WTC11 (cell line): Measurements from ENCODE around the gene AFF3. TPM values are rescaled to one million over a fixed set of nuclear protein-coding genes. Genes with fewer than 3 reads are reported as not detected.

Experiments used
- ATAC-seq: fragments of 200-7000 bp; cut with Tn5 transposase; 2 replicates; pipeline ENCODE4 v1.10.0; 2021; ENCODE audit warnings: mild to moderate bottlenecking, moderate library complexity
- CTCF ChIA-PET: fragments of 300-600 bp; sonication (Branson Sonifier 250); formaldehyde crosslinking; loops from one replicate; lab custom pipeline; 2021; ENCODE audit warnings: antibody characterized with exemption; lab: Charles Lee
- POLR2A ChIA-PET: fragments of 350-600 bp; sonication (Branson Sonifier 250); formaldehyde crosslinking; loops from one replicate; lab custom pipeline; 2021; ENCODE audit warnings: antibody characterized with exemption; lab: Charles Lee
- DNase-seq: peaks from one replicate; pipeline ENCODE4 v3.0.0; 2021; ENCODE audit warnings: low spot score
- H3K27ac Mint-ChIP-seq: 2 replicates; pipeline ENCODE4 v1.8.0; 2021; ENCODE audit warnings: mixed read lengths
- H3K27me3 Mint-ChIP-seq: 2 replicates; pipeline ENCODE4 v1.8.0; 2021; ENCODE audit warnings: low read depth, mild to moderate bottlenecking, moderate library complexity, mixed read lengths
- H3K36me3 Mint-ChIP-seq: 2 replicates; pipeline ENCODE4 v1.8.0; 2021; ENCODE audit warnings: mixed read lengths
- H3K4me1 Mint-ChIP-seq: 2 replicates; pipeline ENCODE4 v1.8.0; 2022; ENCODE audit warnings: mixed read lengths
- H3K4me3 Mint-ChIP-seq: 2 replicates; pipeline ENCODE4 v1.8.0; 2021; ENCODE audit warnings: mild to moderate bottlenecking, moderate library complexity, mixed read lengths
- H3K9me3 Mint-ChIP-seq: 2 replicates; pipeline ENCODE4 v1.8.0; 2021; ENCODE audit warnings: mixed read lengths
- CBFB ChIP-seq: sonication (generic); formaldehyde crosslinking; IDR thresholded peaks from 2 replicates; pipeline ENCODE4 v1.8.1; 2022; ENCODE audit warnings: mild to moderate bottlenecking, low read depth, missing genetic modification reagents
- ELF4 ChIP-seq: sonication (generic); formaldehyde crosslinking; IDR thresholded peaks from 2 replicates; pipeline ENCODE4 v1.8.1; 2022; ENCODE audit warnings: low read depth, mild to moderate bottlenecking, moderate library complexity, missing genetic modification reagents
- EMX1 ChIP-seq: fragments of 250-450 bp; sonication (Bioruptor Pico); IDR thresholded peaks from 2 replicates; pipeline ENCODE4 v1.8.0; 2021; ENCODE audit warnings: mild to moderate bottlenecking
- HMGA2 ChIP-seq: fragments of 250-450 bp; sonication (Bioruptor Pico); IDR thresholded peaks from 2 replicates; pipeline ENCODE4 v1.4.0; 2021; ENCODE audit warnings: mild to moderate bottlenecking, moderate library complexity
- IRF2 ChIP-seq: sonication (generic); formaldehyde crosslinking; IDR thresholded peaks from 2 replicates; pipeline ENCODE4 v1.8.0; 2022; ENCODE audit warnings: low read depth, missing genetic modification reagents, borderline replicate concordance
- JUN ChIP-seq: sonication (generic); formaldehyde crosslinking; IDR thresholded peaks from 2 replicates; pipeline ENCODE4 v1.8.0; 2023; ENCODE audit warnings: mild to moderate bottlenecking, missing genetic modification reagents
- NFYB ChIP-seq: sonication (generic); formaldehyde crosslinking; conservative IDR thresholded peaks from 2 replicates; pipeline ENCODE4 v1.8.0; 2022; ENCODE audit warnings: low read depth, missing genetic modification reagents
- RELA ChIP-seq: sonication (generic); formaldehyde crosslinking; IDR thresholded peaks from 2 replicates; pipeline ENCODE4 v1.8.1; 2022; ENCODE audit warnings: missing genetic modification reagents, mild to moderate bottlenecking, borderline replicate concordance
- SMAD4 ChIP-seq: sonication (generic); formaldehyde crosslinking; IDR thresholded peaks from 2 replicates; pipeline ENCODE4 v1.8.0; 2022; ENCODE audit warnings: mild to moderate bottlenecking, missing genetic modification reagents
- TCF7 ChIP-seq: sonication (generic); formaldehyde crosslinking; IDR thresholded peaks from 2 replicates; pipeline ENCODE4 v1.8.0; 2022; ENCODE audit warnings: mild to moderate bottlenecking, low read depth, missing genetic modification reagents, moderate library complexity
- TEAD4 ChIP-seq: sonication (generic); formaldehyde crosslinking; IDR thresholded peaks from 2 replicates; pipeline ENCODE4 v1.8.0; 2022; ENCODE audit warnings: mild to moderate bottlenecking, missing genetic modification reagents
- ZNF263 ChIP-seq: sonication (generic); formaldehyde crosslinking; IDR thresholded peaks from 2 replicates; pipeline ENCODE4 v1.8.1; 2022; ENCODE audit warnings: low read depth, mild to moderate bottlenecking, moderate library complexity, missing genetic modification reagents
- ZNF396 ChIP-seq: fragments of 250-450 bp; sonication (Bioruptor Pico); IDR thresholded peaks from 2 replicates; pipeline ENCODE4 v1.8.0; 2021; ENCODE audit warnings: mild to moderate bottlenecking, moderate library complexity, borderline replicate concordance
- ZNF416 ChIP-seq: fragments of 250-450 bp; sonication (Bioruptor Pico); IDR thresholded peaks from 2 replicates; pipeline ENCODE4 v1.9.0; 2021; ENCODE audit warnings: mild to moderate bottlenecking, inconsistent platforms
- ZNF671 ChIP-seq: fragments of 250-450 bp; sonication (Bioruptor Pico); IDR thresholded peaks from 2 replicates; pipeline ENCODE4 v1.8.0; 2021; ENCODE audit warnings: mild to moderate bottlenecking
- total RNA-seq: library from RNA; stranded (reverse); gene quantifications from 3 replicates; pipeline ENCODE4 v1.2.3, GENCODE V29; 2021
- TF ChIP-seq, protein P1 (sequence below): sonication (generic); formaldehyde crosslinking; IDR thresholded peaks from 2 replicates; pipeline ENCODE4 v1.8.1; 2023; ENCODE audit warnings: mild to moderate bottlenecking, missing genetic modification reagents
- TF ChIP-seq, protein P2 (sequence below): sonication (generic); formaldehyde crosslinking; IDR thresholded peaks from 2 replicates; pipeline ENCODE4 v1.8.1; 2023; ENCODE audit warnings: mild to moderate bottlenecking, moderate library complexity, missing genetic modification reagents
- TF ChIP-seq, protein P3 (sequence below): sonication (generic); formaldehyde crosslinking; IDR thresholded peaks from 2 replicates; pipeline ENCODE4 v1.8.1; 2023; ENCODE audit warnings: mild to moderate bottlenecking, missing genetic modification reagents, moderate library complexity
- TF ChIP-seq, protein P4 (sequence below): sonication (generic); formaldehyde crosslinking; IDR thresholded peaks from 2 replicates; pipeline ENCODE4 v1.8.0; 2022; ENCODE audit warnings: mild to moderate bottlenecking, missing genetic modification reagents
- TF ChIP-seq, protein P5 (sequence below): sonication (generic); formaldehyde crosslinking; IDR thresholded peaks from 2 replicates; pipeline ENCODE4 v1.8.1; 2023; ENCODE audit warnings: mild to moderate bottlenecking, missing genetic modification reagents, moderate library complexity
- TF ChIP-seq, protein P6 (sequence below): fragments of 250-450 bp; sonication (Bioruptor Pico); IDR thresholded peaks from 2 replicates; pipeline ENCODE4 v2.1.2; 2022; ENCODE audit warnings: mild to moderate bottlenecking, moderate library complexity

Gene AFF3
- total RNA-seq, 1 experiment from 2014 or later = 1.2 TPM

DNA sequence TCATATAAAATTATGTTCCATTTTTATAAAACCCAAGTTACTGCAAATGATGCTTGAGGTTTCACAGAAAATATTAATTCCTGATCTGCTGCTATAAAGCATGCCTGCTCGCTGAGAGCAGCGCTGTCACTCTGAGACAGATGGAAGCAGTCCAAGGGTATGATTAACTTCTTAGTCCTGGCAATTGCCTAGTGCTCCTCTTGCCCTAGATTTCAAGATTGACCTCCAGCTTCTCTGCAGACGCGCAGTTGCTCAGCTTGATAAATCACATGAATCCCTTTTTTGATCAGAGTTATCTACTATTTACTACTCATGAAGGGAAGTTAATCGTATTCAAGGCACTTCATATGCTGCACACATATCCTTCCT lies 498.0 kb downstream of the AFF3 start (continued):
- TF ChIP-seq, protein P1, sequence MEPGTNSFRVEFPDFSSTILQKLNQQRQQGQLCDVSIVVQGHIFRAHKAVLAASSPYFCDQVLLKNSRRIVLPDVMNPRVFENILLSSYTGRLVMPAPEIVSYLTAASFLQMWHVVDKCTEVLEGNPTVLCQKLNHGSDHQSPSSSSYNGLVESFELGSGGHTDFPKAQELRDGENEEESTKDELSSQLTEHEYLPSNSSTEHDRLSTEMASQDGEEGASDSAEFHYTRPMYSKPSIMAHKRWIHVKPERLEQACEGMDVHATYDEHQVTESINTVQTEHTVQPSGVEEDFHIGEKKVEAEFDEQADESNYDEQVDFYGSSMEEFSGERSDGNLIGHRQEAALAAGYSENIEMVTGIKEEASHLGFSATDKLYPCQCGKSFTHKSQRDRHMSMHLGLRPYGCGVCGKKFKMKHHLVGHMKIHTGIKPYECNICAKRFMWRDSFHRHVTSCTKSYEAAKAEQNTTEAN (CRISPR knock-in tag) = no peak
- TF ChIP-seq HMGA2 (CRISPR knock-in tag) = no peak
- TF ChIP-seq, all 79 proteins: peak for 0

DNA sequence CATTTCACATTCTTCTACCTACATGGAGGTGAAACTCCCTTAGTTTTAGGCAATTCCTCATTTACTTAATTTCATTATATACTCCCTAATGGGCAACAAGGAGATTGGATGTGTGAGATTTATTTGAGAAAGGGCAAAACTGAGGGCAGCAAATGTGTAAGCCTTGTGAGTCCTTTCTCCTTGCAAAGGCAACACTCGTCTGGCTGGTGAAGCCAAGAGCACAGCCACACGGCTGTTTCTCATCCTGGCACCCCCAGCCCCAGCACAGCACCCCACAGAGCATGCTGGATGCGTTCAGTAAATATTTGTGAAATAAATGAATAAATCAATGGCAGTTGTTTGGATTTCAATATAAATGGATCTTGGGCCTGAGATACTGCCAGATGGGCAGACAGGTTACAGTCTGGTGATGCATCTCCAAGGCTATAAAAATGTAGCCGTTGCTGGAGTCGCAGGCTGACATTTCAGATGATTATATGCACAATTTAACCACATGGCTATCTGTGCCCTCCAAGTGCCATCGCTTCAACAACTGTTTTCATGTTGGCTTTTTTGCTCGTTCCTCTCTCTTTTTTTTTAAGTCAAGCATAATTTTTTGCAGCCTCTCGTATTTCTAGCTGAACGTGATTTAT lies 498.5 kb downstream of the AFF3 start:
- H3K27ac Mint-ChIP-seq = no peak overlapping the region
- no peak for DNase-seq
- POLR2A ChIA-PET = no interaction called here
- peaks cover 8% of the 10 kb centered on the region for H3K9me3 Mint-ChIP-seq
- no peak for ATAC-seq
- CTCF ChIA-PET = no interaction called here
- H3K4me3 Mint-ChIP-seq = no peak overlapping the region
- TF ChIP-seq EMX1 (CRISPR knock-in tag) = no peak
- no peak for TF ChIP-seq ZNF263 (CRISPR knock-in tag)
- TF ChIP-seq, protein P2, sequence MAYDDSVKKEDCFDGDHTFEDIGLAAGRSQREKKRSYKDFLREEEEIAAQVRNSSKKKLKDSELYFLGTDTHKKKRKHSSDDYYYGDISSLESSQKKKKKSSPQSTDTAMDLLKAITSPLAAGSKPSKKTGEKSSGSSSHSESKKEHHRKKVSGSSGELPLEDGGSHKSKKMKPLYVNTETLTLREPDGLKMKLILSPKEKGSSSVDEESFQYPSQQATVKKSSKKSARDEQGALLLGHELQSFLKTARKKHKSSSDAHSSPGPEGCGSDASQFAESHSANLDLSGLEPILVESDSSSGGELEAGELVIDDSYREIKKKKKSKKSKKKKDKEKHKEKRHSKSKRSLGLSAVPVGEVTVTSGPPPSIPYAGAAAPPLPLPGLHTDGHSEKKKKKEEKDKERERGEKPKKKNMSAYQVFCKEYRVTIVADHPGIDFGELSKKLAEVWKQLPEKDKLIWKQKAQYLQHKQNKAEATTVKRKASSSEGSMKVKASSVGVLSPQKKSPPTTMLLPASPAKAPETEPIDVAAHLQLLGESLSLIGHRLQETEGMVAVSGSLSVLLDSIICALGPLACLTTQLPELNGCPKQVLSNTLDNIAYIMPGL (CRISPR knock-in tag) = no peak
- TF ChIP-seq ZNF671 (CRISPR knock-in tag) = no peak
- TF ChIP-seq SMAD4 (CRISPR knock-in tag) = no peak
- TF ChIP-seq NFYB (CRISPR knock-in tag) = no peak
- TF ChIP-seq, protein P3, sequence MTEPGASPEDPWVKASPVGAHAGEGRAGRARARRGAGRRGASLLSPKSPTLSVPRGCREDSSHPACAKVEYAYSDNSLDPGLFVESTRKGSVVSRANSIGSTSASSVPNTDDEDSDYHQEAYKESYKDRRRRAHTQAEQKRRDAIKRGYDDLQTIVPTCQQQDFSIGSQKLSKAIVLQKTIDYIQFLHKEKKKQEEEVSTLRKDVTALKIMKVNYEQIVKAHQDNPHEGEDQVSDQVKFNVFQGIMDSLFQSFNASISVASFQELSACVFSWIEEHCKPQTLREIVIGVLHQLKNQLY = no peak
- TF ChIP-seq, protein P4, sequence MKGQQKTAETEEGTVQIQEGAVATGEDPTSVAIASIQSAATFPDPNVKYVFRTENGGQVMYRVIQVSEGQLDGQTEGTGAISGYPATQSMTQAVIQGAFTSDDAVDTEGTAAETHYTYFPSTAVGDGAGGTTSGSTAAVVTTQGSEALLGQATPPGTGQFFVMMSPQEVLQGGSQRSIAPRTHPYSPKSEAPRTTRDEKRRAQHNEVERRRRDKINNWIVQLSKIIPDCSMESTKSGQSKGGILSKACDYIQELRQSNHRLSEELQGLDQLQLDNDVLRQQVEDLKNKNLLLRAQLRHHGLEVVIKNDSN (CRISPR knock-in tag) = no peak
- TF ChIP-seq, protein P5, sequence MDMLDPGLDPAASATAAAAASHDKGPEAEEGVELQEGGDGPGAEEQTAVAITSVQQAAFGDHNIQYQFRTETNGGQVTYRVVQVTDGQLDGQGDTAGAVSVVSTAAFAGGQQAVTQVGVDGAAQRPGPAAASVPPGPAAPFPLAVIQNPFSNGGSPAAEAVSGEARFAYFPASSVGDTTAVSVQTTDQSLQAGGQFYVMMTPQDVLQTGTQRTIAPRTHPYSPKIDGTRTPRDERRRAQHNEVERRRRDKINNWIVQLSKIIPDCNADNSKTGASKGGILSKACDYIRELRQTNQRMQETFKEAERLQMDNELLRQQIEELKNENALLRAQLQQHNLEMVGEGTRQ (CRISPR knock-in tag) = no peak
- no peak for TF ChIP-seq ELF4
- no peak for TF ChIP-seq RELA (CRISPR knock-in tag)
- TF ChIP-seq CBFB (CRISPR knock-in tag) = no peak
- no peak for TF ChIP-seq IRF2 (CRISPR knock-in tag)
- TF ChIP-seq, protein P6, sequence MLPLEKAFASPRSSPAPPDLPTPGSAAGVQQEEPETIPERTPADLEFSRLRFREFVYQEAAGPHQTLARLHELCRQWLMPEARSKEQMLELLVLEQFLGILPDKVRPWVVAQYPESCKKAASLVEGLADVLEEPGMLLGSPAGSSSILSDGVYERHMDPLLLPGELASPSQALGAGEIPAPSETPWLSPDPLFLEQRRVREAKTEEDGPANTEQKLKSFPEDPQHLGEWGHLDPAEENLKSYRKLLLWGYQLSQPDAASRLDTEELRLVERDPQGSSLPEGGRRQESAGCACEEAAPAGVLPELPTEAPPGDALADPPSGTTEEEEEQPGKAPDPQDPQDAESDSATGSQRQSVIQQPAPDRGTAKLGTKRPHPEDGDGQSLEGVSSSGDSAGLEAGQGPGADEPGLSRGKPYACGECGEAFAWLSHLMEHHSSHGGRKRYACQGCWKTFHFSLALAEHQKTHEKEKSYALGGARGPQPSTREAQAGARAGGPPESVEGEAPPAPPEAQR = no peak
- TF ChIP-seq TCF7 (CRISPR knock-in tag) = no peak
- no peak for TF ChIP-seq ZNF396 (CRISPR knock-in tag)
- TF ChIP-seq ZNF416 = no peak
- no peak for TF ChIP-seq JUN (CRISPR knock-in tag)
- no peak for TF ChIP-seq TEAD4 (CRISPR knock-in tag)
- no peaks in the 10 kb centered on the region for H3K27me3 Mint-ChIP-seq
- H3K36me3 Mint-ChIP-seq = no peaks in the 10 kb centered on the region
- no peaks in the 10 kb centered on the region for H3K4me1 Mint-ChIP-seq
